SIG-M5 treated with dmso at 0.1 percent for 504 hours (cell line): Measurements from ENCODE around the gene RENBP.
"Not testable (repeated sequence)": the region's sequence is repeated elsewhere in the genome, so short reads cannot be mapped to it uniquely, and the experiment has no call there.

Experiments used
- DNase-seq: peaks from one replicate; lab custom pipeline; 2025; ENCODE audit not compliant: unreplicated experiment; lab: John Stamatoyannopoulos, UW

The RENBP gene

DNA sequence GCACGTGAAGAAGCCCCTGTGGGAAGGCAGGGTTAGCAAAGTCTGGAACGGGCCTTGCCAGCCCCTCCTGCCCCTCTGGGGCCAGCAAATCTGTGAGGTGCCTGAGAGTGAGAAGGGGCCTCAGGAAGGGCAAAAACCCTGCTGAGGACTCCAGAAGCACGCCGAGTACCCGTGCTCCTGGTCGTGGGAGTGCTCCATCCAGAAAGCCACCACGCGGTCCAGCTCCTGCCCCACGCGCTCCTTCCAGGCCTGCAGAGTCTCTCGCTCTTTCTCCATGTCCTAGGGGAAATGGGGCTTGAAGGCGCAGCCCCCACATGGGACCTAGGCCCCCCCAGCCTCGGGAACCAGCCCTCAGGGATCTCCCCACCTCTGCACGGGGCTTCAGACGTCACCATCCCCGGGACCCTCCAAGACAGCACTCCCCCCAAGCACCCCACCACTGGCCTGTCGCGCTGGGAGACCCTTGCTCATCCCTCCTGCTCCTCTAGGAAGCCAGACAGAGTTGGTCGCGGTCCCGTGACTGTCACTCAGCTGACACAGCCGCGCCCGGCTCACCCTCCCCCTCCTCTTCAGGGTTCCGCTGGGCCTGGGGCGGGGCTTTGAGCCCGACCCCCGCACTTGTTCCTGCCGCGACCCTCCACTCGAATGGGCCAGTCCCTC, at the start of gene RENBP:
TSS of gene RENBP (minus strand) at position 504 of the 660 bp plus-strand sequence. CDS start at position 471, 33 bp downstream.
- no peak for DNase-seq

DNA sequence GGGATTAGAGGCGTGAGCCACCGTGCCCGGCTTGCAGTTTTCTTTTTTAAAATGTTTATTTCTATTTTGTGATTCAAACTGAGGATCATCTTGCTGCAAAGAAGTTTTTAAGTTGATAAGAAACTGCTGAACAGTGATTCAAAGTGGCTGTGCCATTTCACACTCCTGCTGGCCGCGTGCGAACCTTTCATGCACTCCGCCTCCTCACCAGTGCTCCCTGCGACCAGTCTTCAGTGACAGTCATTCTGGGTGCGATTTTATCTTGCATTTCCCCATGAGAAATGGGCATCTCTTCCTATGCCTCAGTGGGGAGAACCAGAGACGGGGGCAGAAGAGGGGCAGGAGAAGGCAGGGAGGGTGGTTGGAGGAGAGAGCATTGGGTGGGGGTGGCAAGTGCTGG, 49.5 kb upstream of the RENBP start:
- no peak for DNase-seq

DNA sequence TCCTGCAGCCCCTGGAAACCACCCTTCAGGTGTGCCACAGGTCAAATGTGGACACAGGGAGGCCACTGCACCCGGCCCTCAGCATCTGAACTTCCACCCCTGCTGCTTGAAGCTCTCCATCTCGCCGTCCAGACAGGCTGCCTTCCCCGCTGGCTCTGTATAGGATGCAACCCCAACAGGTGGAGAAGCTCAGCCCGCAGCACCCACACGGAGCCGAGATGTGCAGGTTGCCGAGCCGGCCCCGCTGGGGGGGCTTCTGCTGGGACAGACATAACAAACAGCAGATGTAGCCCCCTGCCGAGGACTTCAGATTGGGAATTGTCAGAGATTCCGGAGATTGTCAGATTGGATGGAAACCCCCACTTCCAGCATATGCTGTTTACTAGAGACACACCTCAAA, 48.6 kb upstream of the RENBP start:
- no peak for DNase-seq

DNA sequence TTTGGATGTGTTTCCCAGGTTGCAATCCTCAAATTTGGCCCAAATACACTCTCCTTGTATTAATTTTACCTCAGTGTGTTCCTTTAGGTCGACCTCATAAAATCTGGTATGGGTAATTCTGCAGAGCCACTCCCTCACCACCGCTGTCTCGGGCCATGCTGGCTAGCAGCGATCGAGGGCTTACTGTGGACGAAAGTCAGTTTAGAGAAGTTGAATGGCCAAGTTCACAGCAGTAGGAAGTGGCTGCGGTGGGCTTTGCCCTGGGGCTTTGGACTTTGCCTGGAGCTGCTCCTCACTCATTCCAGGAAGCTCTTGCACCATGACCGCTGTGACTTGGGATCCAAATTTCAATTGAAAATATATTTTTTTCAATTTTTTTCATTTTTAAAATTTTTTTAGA, 47.7 kb upstream of the RENBP start:
- DNase-seq = peak; percentile 36

DNA sequence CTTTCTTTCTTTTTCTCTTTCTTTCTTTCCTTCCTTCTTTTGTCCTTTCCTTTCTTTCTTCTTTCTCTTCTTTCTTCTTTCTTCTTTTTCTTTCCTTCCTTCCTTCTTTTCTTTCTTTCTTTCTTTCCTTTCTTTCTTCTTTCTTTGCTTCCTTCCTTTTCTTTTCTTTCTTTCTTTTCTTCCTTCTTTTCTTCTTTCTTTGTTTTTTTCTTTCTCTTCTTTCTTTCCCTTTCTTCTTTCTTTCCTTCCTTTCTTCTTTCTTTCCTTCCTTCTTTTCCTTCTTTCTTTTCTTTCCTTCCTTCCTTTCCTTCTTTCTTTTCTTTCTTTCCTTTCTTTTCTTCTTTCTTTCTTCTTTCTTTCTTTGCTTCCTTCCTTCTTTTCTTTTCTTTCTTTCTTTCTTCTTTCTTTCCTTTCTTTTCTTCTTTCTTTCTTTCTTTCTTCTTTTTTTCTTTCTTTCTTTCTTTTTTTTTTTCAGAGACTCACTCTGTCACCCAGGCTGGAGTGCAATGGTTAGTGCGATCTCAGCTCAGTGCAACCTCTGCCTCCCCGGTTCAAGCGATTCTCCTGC, 46.7 kb upstream of the RENBP start:
- DNase-seq = no peak

DNA sequence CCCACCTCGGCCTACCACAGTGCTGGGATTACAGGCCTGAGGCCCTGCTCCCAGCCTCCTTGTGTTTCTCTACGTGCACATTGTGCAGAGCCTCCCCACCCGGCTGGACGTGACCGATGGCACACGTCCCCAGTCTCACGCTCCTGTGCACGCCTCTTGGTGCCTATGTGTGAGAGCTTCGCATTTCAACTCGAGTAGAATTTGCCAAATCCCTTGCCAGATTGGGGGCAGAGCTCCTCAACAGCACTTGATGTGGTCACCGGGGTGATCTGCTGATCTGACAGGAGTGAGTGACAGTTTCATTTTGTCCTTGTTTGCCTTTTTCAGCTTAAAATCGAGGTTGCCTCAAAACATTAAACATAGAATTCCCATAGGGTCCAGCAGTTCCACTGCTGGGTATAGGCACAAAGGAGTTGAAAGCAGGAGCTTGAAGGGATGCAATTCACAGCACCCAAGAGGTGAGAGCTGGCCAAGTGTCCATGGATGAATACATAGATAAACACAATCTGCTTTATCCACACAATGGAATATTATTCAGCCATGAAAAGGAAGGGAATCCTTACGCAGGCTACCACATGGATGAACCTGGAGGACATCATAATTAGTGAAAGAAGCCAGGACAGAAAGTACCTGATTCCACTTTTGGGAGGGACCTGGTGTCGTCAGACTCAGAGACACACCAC, 45.7 kb upstream of the RENBP start:
- no peak for DNase-seq

DNA sequence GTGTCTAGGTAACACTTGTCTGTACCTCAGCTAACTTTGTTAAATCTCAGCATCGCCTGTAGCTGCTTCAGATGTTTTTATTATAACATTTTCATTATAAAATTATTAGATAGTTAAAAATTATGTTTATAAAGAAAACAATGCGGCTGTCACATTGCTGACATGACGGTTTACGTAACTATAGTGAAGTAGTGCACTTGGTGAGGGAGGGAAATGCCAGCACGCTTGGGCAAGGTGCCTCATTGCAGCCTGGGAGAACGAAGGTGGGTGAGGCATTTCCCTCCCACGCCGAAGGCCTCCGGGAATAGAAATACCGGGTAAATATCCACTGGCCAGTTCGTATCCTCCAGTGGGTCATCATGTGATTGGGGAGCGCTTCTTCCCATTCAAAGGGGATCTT, 44.0 kb upstream of the RENBP start:
- DNase-seq = no peak

DNA sequence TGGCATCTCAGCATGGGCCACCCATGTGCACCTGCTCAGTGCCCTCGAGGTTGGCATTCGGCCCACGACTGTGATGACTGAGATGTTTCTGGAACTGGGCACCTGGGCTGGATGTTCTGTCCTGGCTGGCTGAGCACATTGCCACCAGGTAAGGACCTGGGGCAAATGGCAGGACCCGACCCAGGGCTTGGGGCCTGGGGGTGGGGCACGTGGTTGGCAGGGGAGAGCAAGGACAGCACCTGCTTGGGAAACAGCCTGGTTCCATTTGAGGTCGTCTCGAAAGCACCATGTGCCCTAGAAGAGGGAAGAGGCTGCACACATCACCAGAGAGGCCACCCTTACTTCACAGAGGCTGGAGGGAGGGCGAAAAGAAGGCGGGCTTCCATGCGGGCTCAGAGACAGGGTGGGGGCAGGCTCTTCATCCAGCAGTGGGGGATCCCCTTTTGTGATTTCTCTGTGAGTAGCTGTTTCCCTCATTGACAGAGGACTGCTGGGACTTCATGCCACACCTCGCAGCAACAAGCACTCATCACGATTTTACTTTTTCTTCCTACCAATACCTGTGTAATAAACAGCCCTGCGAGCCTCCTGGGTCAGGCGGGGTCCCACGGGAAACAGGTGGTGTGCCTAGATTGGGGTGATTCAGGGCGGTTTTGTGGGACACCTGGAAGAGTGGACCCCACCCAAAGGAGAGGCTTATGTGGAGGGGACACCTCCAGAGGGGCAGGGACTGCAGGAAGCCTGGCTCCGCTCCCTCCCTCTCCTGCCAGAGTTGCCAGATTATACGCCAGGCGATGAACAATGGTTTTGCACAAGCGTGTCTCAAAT, 40.1 kb upstream of the RENBP start:
- peak; percentile 46 for DNase-seq

DNA sequence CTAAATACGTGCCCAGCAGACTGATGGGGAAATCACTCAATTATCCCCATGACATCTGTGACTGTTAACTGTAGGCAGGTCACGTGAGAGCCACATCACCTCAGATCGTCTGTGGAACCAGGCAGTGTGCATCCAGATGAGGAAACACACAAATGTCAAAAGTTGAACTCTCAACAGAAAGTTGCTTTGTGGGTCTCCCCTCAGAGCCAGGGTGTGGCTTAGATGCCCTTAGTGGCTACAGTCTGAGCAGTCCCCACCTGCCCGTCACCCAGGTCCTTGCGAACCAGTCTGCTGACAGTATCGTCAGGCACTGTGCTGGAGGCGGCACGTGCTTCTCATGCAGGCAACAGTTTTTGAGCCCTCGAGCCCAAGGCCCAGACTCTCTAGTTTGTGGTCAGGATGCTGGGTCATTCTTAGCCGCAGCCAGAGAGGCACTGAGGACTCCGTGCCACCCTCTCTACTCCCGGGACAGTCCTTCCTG, 38.9 kb upstream of the RENBP start:
- DNase-seq = peak; percentile 63

DNA sequence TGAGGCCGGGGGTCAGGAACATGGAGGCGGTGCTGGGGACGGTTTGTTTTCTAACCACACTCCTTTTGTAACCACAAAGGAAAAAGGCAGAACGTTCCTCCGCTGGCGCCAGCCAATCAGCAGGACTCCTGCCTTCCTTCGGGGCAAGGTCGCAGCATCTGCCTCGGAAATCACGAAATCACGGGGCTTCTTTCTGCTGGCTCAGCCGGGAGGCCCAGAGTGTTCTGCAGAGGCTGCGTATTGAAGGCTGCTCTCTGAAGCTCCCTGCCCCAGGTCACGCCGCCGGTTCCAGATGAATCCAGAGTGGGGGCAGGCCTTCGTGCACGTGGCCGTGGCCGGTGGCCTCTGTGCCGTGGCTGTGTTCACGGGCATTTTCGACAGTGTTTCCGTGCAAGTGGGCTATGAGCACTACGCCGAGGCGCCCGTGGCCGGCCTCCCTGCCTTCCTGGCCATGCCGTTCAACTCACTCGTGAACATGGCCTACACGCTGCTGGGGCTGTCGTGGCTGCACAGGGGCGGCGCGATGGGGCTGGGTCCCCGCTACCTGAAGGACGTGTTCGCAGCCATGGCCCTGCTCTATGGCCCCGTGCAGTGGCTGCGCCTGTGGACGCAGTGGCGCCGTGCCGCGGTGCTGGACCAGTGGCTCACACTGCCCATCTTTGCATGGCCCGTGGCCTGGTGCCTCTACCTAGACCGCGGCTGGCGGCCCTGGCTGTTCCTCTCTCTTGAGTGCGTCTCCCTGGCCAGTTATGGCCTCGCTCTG, 37.5 kb upstream of the RENBP start:
- peak; percentile 63 for DNase-seq

DNA sequence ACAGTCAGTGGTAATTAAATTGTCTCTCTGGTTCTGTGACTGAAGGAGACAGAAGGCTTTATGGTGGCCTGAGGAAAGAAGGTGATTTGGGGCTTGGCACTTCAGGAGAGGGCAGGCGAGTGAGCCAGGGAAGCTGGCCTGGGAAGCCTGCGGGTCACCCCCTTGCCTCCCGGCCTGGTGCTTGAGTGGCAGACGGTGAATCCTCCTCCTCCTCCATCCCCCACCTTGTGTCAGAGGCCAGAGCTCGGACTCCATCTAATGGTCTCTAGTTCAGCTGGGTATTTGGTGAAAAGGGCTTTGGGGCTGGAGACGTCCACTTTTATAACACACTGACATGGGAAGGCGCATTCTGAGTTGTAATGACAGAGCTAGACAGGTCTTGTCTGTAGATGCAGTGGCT, 36.8 kb upstream of the RENBP start:
- DNase-seq = no peak

DNA sequence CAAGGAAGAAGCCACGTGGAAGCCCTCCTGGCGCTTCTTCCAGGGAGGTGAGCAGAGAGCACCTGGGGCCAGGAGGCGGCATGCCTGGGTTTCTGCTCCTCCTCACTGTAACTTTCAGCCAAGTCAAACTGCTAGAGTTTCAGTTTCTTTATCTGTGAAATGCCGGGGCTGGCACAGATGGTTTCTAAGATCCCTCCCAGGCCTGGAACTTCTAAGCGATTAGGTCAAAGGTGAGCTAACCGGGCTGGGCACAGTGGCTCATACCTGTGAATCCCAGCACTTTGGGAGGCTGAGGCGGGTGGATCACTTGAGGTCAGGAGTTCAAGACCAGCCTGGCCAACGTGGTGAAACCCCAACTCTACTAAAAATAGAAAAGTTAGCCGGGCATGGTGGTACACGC, 36.0 kb upstream of the RENBP start:
- not testable (repeated sequence) for DNase-seq

DNA sequence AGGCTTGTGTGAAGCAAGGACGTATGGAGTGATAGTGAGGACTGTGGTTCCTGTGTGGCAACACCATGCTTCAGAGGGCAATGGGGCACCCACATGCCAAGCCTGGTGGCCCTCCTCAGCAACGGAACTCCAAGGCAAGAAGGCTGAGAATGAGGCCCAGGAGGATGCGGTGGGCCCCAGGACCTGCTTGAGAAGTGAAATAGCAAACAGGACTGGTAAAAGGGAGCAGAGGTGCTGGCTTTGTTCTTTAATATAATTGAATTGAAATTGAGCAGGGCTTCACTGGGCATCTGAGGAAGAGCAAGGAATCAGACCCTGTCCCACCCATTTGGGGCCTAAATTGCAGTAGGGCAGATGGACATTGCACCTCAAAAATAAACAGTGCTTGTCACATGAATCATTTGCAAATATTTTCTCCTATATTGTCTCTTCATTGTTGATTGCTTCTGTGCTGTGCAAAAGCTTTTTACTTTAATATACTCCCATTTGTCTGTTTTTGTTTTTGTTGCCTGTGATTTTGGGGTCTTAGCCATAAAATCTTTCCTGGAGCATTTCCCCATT, 30.4 kb upstream of the RENBP start:
- peak; percentile 40 for DNase-seq

DNA sequence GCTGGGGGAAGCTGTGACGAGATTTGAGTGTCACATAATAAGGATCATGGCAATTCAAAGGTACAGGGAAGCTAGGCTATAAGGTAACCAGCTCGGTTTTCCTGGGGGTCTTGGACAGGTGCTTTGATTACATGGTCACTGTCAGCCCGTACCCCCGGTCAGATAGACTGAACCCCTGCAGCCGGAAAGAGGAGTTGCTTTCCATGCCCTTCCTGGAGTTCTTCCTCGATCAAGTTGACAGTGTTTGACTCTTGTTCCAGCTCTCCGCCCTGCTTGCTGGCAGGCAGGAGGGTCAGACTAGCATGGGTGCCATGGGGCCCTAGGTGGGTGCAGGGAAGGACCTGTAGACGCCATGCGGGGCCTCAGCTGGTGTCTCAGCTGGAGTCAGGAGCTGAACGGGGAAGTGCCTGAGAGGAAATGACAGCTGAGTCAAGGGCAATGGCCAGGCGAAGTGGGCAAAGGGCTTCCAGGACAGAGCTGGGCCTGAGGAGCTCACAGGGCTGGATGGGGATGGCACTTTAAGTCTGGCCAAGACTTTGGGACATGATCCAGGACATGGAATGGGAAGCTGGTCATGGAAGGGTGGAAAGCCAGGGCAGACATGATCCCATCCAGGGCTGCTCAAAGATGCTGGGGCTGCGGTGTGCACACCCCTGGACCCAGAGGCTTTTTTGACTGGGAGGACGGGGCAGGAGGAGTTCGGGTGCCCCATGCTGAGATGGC, 29.7 kb upstream of the RENBP start:
- DNase-seq = peak; percentile 24

DNA sequence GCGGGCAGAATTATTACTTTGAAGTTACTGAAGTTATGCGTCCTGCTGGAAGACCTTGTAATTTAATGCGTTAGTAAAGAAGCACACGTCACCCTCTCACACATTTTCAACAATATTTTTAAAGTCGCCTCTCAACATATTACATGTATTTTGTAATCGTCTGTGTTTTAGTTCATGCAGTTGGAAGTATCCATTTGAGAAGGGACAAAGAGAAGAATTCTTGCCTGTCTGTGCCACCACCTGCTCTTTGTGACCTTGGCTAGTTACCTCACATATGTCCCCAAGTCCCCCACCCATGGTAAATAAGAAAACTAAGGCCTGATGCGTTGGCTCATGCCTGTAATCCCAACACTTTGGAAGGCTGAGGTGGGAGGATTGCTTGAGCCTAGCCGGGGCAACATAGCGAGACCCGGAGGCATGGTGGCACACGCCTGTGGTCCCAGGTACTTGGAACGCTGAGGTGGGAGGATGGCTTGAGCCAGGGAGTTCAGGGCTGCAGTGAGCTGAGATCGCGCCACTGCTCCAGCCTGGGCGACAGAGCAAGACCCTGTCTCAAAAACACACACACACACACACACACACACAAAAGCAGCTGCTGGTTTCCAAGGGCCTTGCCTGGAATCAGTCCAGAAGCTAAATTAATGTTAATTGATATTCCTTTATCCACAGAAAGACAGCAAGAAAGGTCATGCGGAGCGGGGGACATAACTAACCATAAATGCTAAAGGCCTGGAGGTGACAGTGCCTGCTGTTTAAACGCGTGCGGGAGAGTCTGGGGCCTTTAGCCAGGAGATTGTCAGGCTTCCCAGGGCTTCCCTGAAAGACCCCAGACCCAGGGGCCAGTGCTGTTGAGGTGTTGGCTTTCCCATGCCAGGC, 28.9 kb upstream of the RENBP start:
- DNase-seq = no peak

DNA sequence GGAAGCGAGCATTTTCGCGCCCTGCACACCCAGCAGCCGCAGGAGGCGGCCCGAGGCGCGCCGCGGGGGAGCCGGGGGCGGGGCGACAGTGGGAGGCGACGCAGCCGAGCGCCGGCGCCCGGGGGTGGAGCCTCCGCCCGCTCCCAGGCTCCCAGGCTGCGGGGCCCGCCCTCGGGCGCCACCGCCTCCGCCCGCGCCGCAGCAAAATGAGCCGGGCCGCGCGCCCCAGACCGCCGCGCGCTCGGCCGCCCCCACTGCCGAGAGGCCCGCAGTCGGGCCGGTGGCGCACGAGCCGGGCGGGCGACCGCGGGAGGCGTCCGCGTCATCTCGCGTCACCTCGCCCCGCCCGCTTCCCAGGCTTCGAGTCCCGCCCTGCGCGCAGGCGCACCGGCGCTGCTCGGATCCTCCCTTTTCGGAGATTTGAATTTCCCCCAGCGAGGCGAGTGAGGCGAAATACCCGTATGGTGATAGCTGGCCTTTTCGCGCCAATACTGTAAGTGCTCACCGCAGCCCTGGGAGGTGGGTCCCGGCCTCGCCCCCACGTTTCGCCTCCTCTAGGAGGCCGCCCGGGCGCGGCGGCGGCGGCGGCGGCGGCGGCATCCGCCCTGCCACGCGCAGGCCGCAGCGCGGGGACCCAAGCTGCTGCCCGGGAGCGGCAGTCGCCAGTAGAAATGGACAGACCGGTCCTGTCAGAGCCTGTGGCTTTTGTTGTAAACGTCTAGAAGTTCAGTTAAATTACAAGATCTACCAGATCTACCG, 28.1 kb upstream of the RENBP start, which contains the start of gene TMEM187:
TSS of gene TMEM187 (plus strand) at position 387 of the 759 bp plus-strand sequence. CDS start 9,309 bp downstream, outside the sequence.
- DNase-seq = peak; percentile 85

DNA sequence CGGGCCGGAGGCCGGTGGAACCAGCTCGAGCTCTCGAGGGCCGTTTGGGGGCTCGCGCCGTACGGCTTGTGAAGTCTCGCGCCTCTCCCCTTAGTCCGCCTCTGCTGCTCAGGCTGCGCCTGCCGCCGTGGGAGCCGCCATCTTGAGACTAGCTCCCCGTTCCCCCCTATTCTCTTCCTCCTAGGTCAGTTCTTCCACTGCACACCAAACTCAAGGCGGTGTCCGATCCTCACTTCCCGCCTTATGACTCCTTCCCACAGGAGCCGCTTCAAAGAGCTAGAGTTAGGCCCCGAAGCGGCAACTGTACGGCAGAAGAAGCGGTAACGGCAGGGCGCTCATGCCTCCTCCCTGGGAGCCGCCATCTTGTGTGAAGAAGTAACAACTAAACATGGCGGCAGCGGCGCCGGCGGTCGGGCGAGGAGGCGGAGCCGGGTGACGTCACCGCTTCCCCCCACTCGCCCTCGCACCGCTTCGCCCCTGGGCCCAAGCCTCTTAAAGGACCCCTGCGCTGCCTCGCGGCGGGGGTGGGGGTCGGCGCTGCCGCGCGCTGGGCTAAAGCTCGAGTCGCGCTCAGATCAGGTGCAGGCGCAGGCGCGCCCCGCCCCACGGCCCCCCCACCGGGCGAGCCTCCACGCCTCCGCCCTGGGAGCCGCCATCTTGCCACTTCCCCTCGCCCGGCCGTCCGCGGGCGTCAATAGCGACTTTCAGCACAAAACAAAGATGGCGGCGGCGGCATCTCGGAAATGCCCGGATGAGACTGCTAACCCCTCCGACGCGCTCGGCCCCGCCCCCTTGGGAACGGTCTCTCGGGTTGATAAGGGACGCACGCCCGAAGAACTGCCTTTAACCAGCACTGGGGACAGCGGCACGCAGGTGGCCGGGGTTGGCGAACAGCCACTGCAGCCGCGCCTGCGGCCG, 27.3 kb upstream of the RENBP start, which contains the start of gene HCFC1:
TSS of gene HCFC1 (minus strand) at position 369 of the 918 bp plus-strand sequence. CDS start 978 bp downstream, outside the sequence.
- DNase-seq = peak; percentile 87
